GM18508 (cell line): Measurements from ENCODE around the gene ENOX1.

Experiments
- ATAC-seq: cut with Tn5 transposase; IDR thresholded peaks from one replicate; pipeline ENCODE4 v1.9.1; 2021; ENCODE audit warnings: moderate number of reproducible peaks; ENCODE audit not compliant: insufficient read depth, unreplicated experiment

ENOX1 gene

GRCh38 chr13:43277142-43277541 lies 509.6 kb downstream of the ENOX1 start:
- ATAC-seq: no peak

GRCh38 chr13:43274881-43275280 lies 511.9 kb downstream of the ENOX1 start:
- no peak for ATAC-seq

- ATAC-seq: no peak
These were observed 513.4 kb downstream of the ENOX1 start for GRCh38 chr13:43273362-43273761.

- ATAC-seq: no peak
These were observed 513.9 kb downstream of the ENOX1 start for GRCh38 chr13:43272851-43273250.

GRCh38 chr13:43271152-43271551 lies 515.6 kb downstream of the ENOX1 start:
- no peak for ATAC-seq

- ATAC-seq: no peak
These were observed 516.5 kb downstream of the ENOX1 start for GRCh38 chr13:43270130-43270830.

GRCh38 chr13:43269037-43269481 lies 517.7 kb downstream of the ENOX1 start:
- ATAC-seq: no peak

- ATAC-seq: no peak
These were observed 518.1 kb downstream of the ENOX1 start for GRCh38 chr13:43268632-43269031.

- no peak for ATAC-seq
These were observed 518.9 kb downstream of the ENOX1 start for GRCh38 chr13:43267916-43268315.

GRCh38 chr13:43266936-43267615 lies 519.7 kb downstream of the ENOX1 start:
- ATAC-seq: no peak

- no peak for ATAC-seq
These were observed 521.7 kb downstream of the ENOX1 start for GRCh38 chr13:43265028-43265427.

GRCh38 chr13:43264458-43264857 lies 522.3 kb downstream of the ENOX1 start:
- ATAC-seq: no peak

- no peak for ATAC-seq
These were observed 523.7 kb downstream of the ENOX1 start for GRCh38 chr13:43263047-43263446.

- no peak for ATAC-seq
These were observed 525.8 kb downstream of the ENOX1 start for GRCh38 chr13:43260999-43261398.

GRCh38 chr13:43258771-43259170 lies 528.0 kb downstream of the ENOX1 start:
- ATAC-seq: no peak

- ATAC-seq: no peak
These were observed 529.0 kb downstream of the ENOX1 start for GRCh38 chr13:43257765-43258164.

- no peak for ATAC-seq
These were observed 534.8 kb downstream of the ENOX1 start for GRCh38 chr13:43251961-43252360.

GRCh38 chr13:43246382-43246781 lies 540.4 kb downstream of the ENOX1 start:
- ATAC-seq: no peak

- no peak for ATAC-seq
These were observed 541.3 kb downstream of the ENOX1 start for GRCh38 chr13:43245374-43245964.

- ATAC-seq: no peak
These were observed 542.3 kb downstream of the ENOX1 start for GRCh38 chr13:43244481-43244880.

- ATAC-seq: no peak
These were observed 543.1 kb downstream of the ENOX1 start for GRCh38 chr13:43243711-43244110.

- ATAC-seq: no peak
These were observed 544.7 kb downstream of the ENOX1 start for GRCh38 chr13:43242040-43242439.
